ENCODE data around the gene ANO3.

The ANO3 gene

GRCh38 chr11:26675233-26675928 is 343.5 kb downstream of the ANO3 start:
- Histone ChIP-seq H3K9me3 (ENCODE audit: control insufficient read depth, insufficient read depth, low read length) (no peaks in the 10 kb centered on the region), H3K27ac (ENCODE audit: low read depth, low read length) (no peak overlapping the region), H3K4me1 (ENCODE audit: control insufficient read depth, low read length) (no peaks in the 10 kb centered on the region), H4K20me1 (ENCODE audit: control insufficient read depth, insufficient read depth, low read depth, low read length) (no peaks in the 10 kb centered on the region), H3F3A (ENCODE audit: control insufficient read depth, insufficient read depth) (no peaks in the 10 kb centered on the region), H3K27me3 (ENCODE audit: control insufficient read depth, low read length) (no peaks in the 10 kb centered on the region), H3K4me2 (ENCODE audit: low read length) (no peak overlapping the region), H3K4me3 (ENCODE audit: low read length) (no peak overlapping the region), H3K79me2 (ENCODE audit: control insufficient read depth, low read length) (no peaks in the 10 kb centered on the region), H3K9me2 (replicated peaks; ENCODE audit: control insufficient read depth, low read length) (no peaks in the 10 kb centered on the region), H3K36me3 (ENCODE audit: control insufficient read depth, low read length) (no peaks in the 10 kb centered on the region)
- TF ChIP-seq CTCF (IDR thresholded peaks at IDR 0.05; ENCODE audit: low read depth, low read length, poor library complexity, severe bottlenecking) = no peak
- no peak for TF ChIP-seq EZH2phosphoT487 (IDR thresholded peaks at IDR 0.05; ENCODE audit: borderline replicate concordance, low read length)

GRCh38 chr11:26676641-26677040 is 344.7 kb downstream of the ANO3 start:
- Histone ChIP-seq H3K27me3 (ENCODE audit: control insufficient read depth, low read length) (no peaks in the 10 kb centered on the region), H3K27ac (ENCODE audit: low read depth, low read length) (no peak overlapping the region), H3K4me1 (ENCODE audit: control insufficient read depth, low read length) (no peaks in the 10 kb centered on the region), H4K20me1 (ENCODE audit: control insufficient read depth, insufficient read depth, low read depth, low read length) (no peaks in the 10 kb centered on the region), H3K4me3 (ENCODE audit: low read length) (no peak overlapping the region), H3F3A (ENCODE audit: control insufficient read depth, insufficient read depth) (no peaks in the 10 kb centered on the region), H3K36me3 (ENCODE audit: control insufficient read depth, low read length) (no peaks in the 10 kb centered on the region), H3K9me2 (replicated peaks; ENCODE audit: control insufficient read depth, low read length) (no peaks in the 10 kb centered on the region), H3K9me3 (ENCODE audit: control insufficient read depth, insufficient read depth, low read length) (no peaks in the 10 kb centered on the region), H3K79me2 (ENCODE audit: control insufficient read depth, low read length) (no peaks in the 10 kb centered on the region), H3K4me2 (ENCODE audit: low read length) (no peak overlapping the region)
- TF ChIP-seq CTCF (IDR thresholded peaks at IDR 0.05; ENCODE audit: low read depth, low read length, poor library complexity, severe bottlenecking) = no peak

GRCh38 chr11:26677566-26677965 is 345.6 kb downstream of the ANO3 start:
- H3K9me2 ChIP-seq (replicated peaks; ENCODE audit: control insufficient read depth, low read length) = no peaks in the 10 kb centered on the region
- H3K4me1 ChIP-seq (ENCODE audit: control insufficient read depth, low read length) = no peaks in the 10 kb centered on the region
- H3K79me2 ChIP-seq (ENCODE audit: control insufficient read depth, low read length) = no peaks in the 10 kb centered on the region
- no peak overlapping the region for H3K4me2 ChIP-seq (ENCODE audit: low read length)
- H3F3A ChIP-seq (ENCODE audit: control insufficient read depth, insufficient read depth) = no peaks in the 10 kb centered on the region
- no peaks in the 10 kb centered on the region for H3K9me3 ChIP-seq (ENCODE audit: control insufficient read depth, insufficient read depth, low read length)
- no peaks in the 10 kb centered on the region for H3K36me3 ChIP-seq (ENCODE audit: control insufficient read depth, low read length)
- H3K4me3 ChIP-seq (ENCODE audit: low read length) = no peak overlapping the region
- no peaks in the 10 kb centered on the region for H3K27me3 ChIP-seq (ENCODE audit: control insufficient read depth, low read length)
- no peaks in the 10 kb centered on the region for H4K20me1 ChIP-seq (ENCODE audit: control insufficient read depth, insufficient read depth, low read depth, low read length)
- TF ChIP-seq EZH2phosphoT487 (IDR thresholded peaks at IDR 0.05; ENCODE audit: borderline replicate concordance, low read length) (no peak), CTCF (IDR thresholded peaks at IDR 0.05; ENCODE audit: low read depth, low read length, poor library complexity, severe bottlenecking) (no peak)
- H3K27ac ChIP-seq (ENCODE audit: low read depth, low read length) = no peak overlapping the region
